ENCODE results near the gene SLC36A4. TPM values are rescaled to one million over a fixed set of nuclear protein-coding genes. Genes with fewer than 3 reads are reported as not detected.
"Not testable (repeated sequence)": the region's sequence is repeated elsewhere in the genome, so short reads cannot be mapped to it uniquely, and the experiment has no call there.

SLC36A4 gene
- total RNA-seq, 1 experiment from 2014 or later = 28.2 TPM

DNA sequence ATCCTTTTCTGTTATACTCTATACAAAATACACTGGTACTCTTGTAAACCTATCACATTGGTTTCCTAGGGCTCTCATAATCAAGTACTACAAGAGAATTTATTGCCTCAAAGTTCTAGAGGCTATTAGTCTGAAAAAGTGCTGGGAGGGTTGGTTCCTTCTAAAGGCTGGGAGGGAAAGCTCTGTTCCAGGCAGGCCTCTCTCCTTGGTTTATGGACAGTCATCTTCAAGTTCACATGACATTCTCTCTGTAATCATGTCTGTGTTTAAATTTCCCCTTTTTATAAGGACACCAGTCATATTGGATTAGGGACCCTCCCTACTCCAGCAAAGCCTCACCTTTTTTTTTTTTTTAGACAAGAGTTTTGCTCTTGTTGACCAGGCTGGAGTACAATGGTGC lies 9.1 kb downstream of the SLC36A4 start:
- intact Hi-C loops (cut with micrococcal nuclease; ENCODE audit: unreplicated experiment) = no loop called here
- H3K4me1 ChIP-seq (ENCODE audit: insufficient read depth, low read length, poor library complexity, severe bottlenecking) = peaks cover 2% of the 10 kb centered on the region
- H3K36me3 ChIP-seq (ENCODE audit: insufficient read depth, low read length, poor library complexity, severe bottlenecking) = peaks cover 10% of the 10 kb centered on the region
- TF ChIP-seq, protein P1, sequence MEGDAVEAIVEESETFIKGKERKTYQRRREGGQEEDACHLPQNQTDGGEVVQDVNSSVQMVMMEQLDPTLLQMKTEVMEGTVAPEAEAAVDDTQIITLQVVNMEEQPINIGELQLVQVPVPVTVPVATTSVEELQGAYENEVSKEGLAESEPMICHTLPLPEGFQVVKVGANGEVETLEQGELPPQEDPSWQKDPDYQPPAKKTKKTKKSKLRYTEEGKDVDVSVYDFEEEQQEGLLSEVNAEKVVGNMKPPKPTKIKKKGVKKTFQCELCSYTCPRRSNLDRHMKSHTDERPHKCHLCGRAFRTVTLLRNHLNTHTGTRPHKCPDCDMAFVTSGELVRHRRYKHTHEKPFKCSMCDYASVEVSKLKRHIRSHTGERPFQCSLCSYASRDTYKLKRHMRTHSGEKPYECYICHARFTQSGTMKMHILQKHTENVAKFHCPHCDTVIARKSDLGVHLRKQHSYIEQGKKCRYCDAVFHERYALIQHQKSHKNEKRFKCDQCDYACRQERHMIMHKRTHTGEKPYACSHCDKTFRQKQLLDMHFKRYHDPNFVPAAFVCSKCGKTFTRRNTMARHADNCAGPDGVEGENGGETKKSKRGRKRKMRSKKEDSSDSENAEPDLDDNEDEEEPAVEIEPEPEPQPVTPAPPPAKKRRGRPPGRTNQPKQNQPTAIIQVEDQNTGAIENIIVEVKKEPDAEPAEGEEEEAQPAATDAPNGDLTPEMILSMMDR (conservative IDR thresholded peaks at IDR 0.05; ENCODE audit: low read depth, low read length) = no peak
- TF ChIP-seq EZH2 (IDR thresholded peaks at IDR 0.05; ENCODE audit: borderline replicate concordance, low read depth, low read length, poor library complexity, severe bottlenecking) = no peak
- no peaks in the 10 kb centered on the region for H3K27me3 ChIP-seq (replicated peaks; ENCODE audit: insufficient read depth, low read depth, low read length, poor library complexity)
- ChIA-PET POLR2A (ENCODE audit: low non-redundant PET) (no interaction called here), CTCF (no interaction called here)
- no peak overlapping the region for H3K4me3 ChIP-seq (ENCODE audit: low read depth, low read length, poor library complexity, severe bottlenecking)
- H3K9me3 ChIP-seq (ENCODE audit: low read depth, low read length, poor library complexity, severe bottlenecking) = peaks cover 20% of the 10 kb centered on the region
- no peak overlapping the region for H3K27ac ChIP-seq (ENCODE audit: low read depth, low read length, poor library complexity, severe bottlenecking)
- no TSS peak for BruUV-seq (replicated peaks)
- DNase-seq (ENCODE audit: low spot score) = no peak

DNA sequence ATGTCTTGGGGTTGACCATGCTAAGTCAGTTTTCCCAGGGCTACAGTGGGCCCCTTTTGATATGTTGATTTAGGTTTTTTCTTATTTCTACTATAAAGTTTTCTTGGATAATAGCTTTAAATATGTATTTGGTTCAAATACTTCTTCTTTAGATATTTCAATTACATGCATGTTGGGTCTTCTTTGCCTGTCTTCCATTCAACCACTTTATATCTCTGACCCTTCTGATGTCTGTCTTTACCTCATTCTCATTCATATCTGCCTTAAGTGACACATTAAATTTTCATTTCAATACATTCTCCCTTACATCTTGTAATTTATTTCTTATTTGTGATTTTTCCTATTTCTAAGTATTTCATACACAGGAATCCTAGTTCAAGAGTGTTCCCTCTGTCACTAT lies 10.5 kb downstream of the SLC36A4 start:
- Histone ChIP-seq H3K36me3 (ENCODE audit: insufficient read depth, low read length, poor library complexity, severe bottlenecking) (peaks cover 10% of the 10 kb centered on the region), H3K27ac (ENCODE audit: low read depth, low read length, poor library complexity, severe bottlenecking) (no peak overlapping the region), H3K9me3 (ENCODE audit: low read depth, low read length, poor library complexity, severe bottlenecking) (peaks cover 20% of the 10 kb centered on the region), H3K27me3 (replicated peaks; ENCODE audit: insufficient read depth, low read depth, low read length, poor library complexity) (no peaks in the 10 kb centered on the region), H3K4me1 (ENCODE audit: insufficient read depth, low read length, poor library complexity, severe bottlenecking) (no peaks in the 10 kb centered on the region), H3K4me3 (ENCODE audit: low read depth, low read length, poor library complexity, severe bottlenecking) (no peak overlapping the region)
- intact Hi-C loops (cut with micrococcal nuclease; ENCODE audit: unreplicated experiment) = no loop called here
- CTCF ChIA-PET = no interaction called here
- no peak for DNase-seq (ENCODE audit: low spot score)
- POLR2A ChIA-PET (ENCODE audit: low non-redundant PET) = no interaction called here
- TF ChIP-seq, protein P1 (conservative IDR thresholded peaks at IDR 0.05; ENCODE audit: low read depth, low read length) = no peak
- TF ChIP-seq EZH2 (IDR thresholded peaks at IDR 0.05; ENCODE audit: borderline replicate concordance, low read depth, low read length, poor library complexity, severe bottlenecking) = no peak
- no TSS peak for BruUV-seq (replicated peaks)

DNA sequence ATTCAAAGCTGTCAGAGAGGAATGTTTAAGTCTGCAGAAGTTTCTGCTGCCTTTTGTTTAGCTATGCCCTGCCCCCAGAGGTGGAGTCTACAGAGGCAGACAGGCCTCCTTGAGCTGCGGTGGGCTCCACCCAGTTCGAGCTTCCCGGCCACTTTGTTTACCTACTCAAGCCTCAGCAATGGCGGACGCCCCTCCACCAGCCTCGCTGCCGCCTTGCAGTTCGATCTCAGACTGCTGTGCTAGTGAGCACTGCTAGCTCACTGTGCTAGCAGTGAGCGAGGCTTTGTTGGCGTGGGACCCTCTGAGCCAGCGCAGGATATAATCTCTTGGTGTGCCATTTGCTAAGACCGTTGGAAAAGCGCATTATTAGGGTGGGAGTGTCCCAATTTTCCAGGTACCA lies 19.9 kb downstream of the SLC36A4 start:
- POLR2A ChIA-PET (ENCODE audit: low non-redundant PET); BruUV-seq (replicated peaks); H3K27me3 ChIP-seq (replicated peaks; ENCODE audit: insufficient read depth, low read depth, low read length, poor library complexity); H3K4me1 ChIP-seq (ENCODE audit: insufficient read depth, low read length, poor library complexity, severe bottlenecking); H3K27ac ChIP-seq (ENCODE audit: low read depth, low read length, poor library complexity, severe bottlenecking); H3K4me3 ChIP-seq (ENCODE audit: low read depth, low read length, poor library complexity, severe bottlenecking); CTCF ChIA-PET; H3K9me3 ChIP-seq (ENCODE audit: low read depth, low read length, poor library complexity, severe bottlenecking); DNase-seq (ENCODE audit: low spot score); intact Hi-C loops (cut with micrococcal nuclease; ENCODE audit: unreplicated experiment): not testable (repeated sequence)
- peaks cover 18% of the 10 kb centered on the region for H3K36me3 ChIP-seq (ENCODE audit: insufficient read depth, low read length, poor library complexity, severe bottlenecking)

DNA sequence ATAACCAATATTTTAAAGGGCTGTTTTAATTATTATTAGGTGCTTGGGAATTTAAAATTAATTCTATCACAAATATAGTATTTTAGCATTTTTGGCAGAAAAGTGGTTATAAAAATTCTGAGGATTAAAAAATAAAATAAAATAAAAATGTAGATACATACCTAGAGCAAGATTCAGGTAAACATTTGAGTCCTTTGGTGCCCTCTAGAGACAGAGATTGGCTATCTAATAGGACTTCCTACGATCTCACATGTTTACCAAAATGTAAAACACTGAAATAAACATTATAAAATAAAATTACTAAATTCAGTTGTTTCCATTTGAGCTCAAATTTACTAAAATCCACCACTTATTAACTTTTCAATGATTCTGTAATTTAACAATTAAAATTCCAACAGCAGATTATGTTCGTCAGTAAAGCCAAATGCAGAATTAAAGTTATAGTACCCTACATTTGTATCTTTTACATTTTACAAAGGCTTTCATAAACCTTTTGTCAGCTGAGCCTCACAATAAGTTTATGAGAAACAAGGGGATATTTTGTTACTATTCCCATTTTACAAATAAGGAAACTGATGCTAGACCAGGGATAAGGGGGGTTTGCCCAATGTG lies 27.7 kb downstream of the SLC36A4 start:
- H3K4me1 ChIP-seq (ENCODE audit: insufficient read depth, low read length, poor library complexity, severe bottlenecking) = no peaks in the 10 kb centered on the region
- ChIA-PET POLR2A (ENCODE audit: low non-redundant PET) (no interaction called here), CTCF (no interaction called here)
- no peaks in the 10 kb centered on the region for H3K9me3 ChIP-seq (ENCODE audit: low read depth, low read length, poor library complexity, severe bottlenecking)
- H3K4me3 ChIP-seq (ENCODE audit: low read depth, low read length, poor library complexity, severe bottlenecking) = no peak overlapping the region
- TF ChIP-seq, protein P1 (conservative IDR thresholded peaks at IDR 0.05; ENCODE audit: low read depth, low read length) = peak; percentile 56
- TF ChIP-seq EZH2 (IDR thresholded peaks at IDR 0.05; ENCODE audit: borderline replicate concordance, low read depth, low read length, poor library complexity, severe bottlenecking) = no peak
- BruUV-seq (replicated peaks) = no TSS peak
- peaks cover 3% of the 10 kb centered on the region for H3K36me3 ChIP-seq (ENCODE audit: insufficient read depth, low read length, poor library complexity, severe bottlenecking)
- H3K27me3 ChIP-seq (replicated peaks; ENCODE audit: insufficient read depth, low read depth, low read length, poor library complexity) = no peaks in the 10 kb centered on the region
- intact Hi-C loops (cut with micrococcal nuclease; ENCODE audit: unreplicated experiment) = no loop called here
- DNase-seq (ENCODE audit: low spot score) = peak; percentile 10
- no peak overlapping the region for H3K27ac ChIP-seq (ENCODE audit: low read depth, low read length, poor library complexity, severe bottlenecking)

Data from A673 (cell line).